Panc1 (cell line): ENCODE measurements around the gene ACO1. TPM values are rescaled to one million over a fixed set of nuclear protein-coding genes. Genes with fewer than 3 reads are reported as not detected.

Experiments used
- ATAC-seq: fragments of 200-7000 bp; cut with Tn5 transposase; 2 replicates; pipeline ENCODE4 v1.9.1; 2020; ENCODE audit warnings: mild to moderate bottlenecking, moderate library complexity
- BruUV-seq: library from RNA; stranded (reverse); fragments of 400-500 nt; replicated peaks from 2 replicates; lab custom pipeline; 2021; lab: Mats Ljungman, UMichigan
- CTCF ChIA-PET: fragments of 300-600 bp; sonication (Branson Sonifier 250); formaldehyde crosslinking; loops from one replicate; lab custom pipeline; 2022; ENCODE audit warnings: antibody characterized with exemption; lab: Charles Lee
- POLR2A ChIA-PET: fragments of 300-600 bp; sonication (Branson Sonifier 250); formaldehyde crosslinking; loops from one replicate; lab custom pipeline; 2022; ENCODE audit warnings: antibody characterized with exemption; lab: Charles Lee
- DNase-seq: peaks from one replicate; pipeline ENCODE4 v3.0.0-alpha.2; 2010; ENCODE audit warnings: low read depth, low spot score
- H3K27ac ChIP-seq: 2 replicates; pipeline ENCODE4 v1.5.1; 2011; ENCODE audit warnings: mild to moderate bottlenecking, low read length, inconsistent platforms
- H3K27me3 ChIP-seq: fragments of 200-500 bp; sonication (Bioruptor generic); 2 replicates; pipeline ENCODE4 v1.6.0; 2014; ENCODE audit warnings: low read length, inconsistent platforms; ENCODE audit not compliant: control insufficient read depth, insufficient read depth
- H3K36me3 ChIP-seq: fragments of 200-500 bp; sonication (Bioruptor generic); 2 replicates; pipeline ENCODE4 v1.5.1; 2014; ENCODE audit warnings: inconsistent platforms, mild to moderate bottlenecking, low read length, moderate library complexity; ENCODE audit not compliant: control insufficient read depth, insufficient read depth
- H3K4me1 ChIP-seq: 2 replicates; pipeline ENCODE4 v1.5.1; 2011; ENCODE audit warnings: inconsistent platforms, mild to moderate bottlenecking, low read length, moderate library complexity; ENCODE audit not compliant: control insufficient read depth, insufficient read depth
- H3K4me3 ChIP-seq, 2 experiments: 2 replicates each; pipeline ENCODE4 v1.5.1; 2011 to 2012; ENCODE audit warnings: low read depth in 2 of 2, low read length in 2 of 2, mild to moderate bottlenecking in 2 of 2, inconsistent platforms in 1 of 2, moderate library complexity in 1 of 2
- H3K9me3 ChIP-seq: fragments of 200-500 bp; sonication (Bioruptor generic); 2 replicates; pipeline ENCODE4 v1.5.1; 2014; ENCODE audit warnings: low read depth, mild to moderate bottlenecking, inconsistent platforms, low read length, moderate library complexity; ENCODE audit not compliant: control insufficient read depth, insufficient read depth
- POLR2AphosphoS5 ChIP-seq: IDR thresholded peaks from 2 replicates; pipeline ENCODE4 v1.6.1; 2012; ENCODE audit warnings: mild to moderate bottlenecking, low read depth, low read length, moderate library complexity
- SIN3A ChIP-seq: IDR thresholded peaks from 2 replicates; pipeline ENCODE4 v1.6.1; 2012; ENCODE audit warnings: low read depth, mild to moderate bottlenecking, low read length, moderate library complexity, borderline replicate concordance; ENCODE audit not compliant: insufficient read depth
- TCF7L2 ChIP-seq: IDR thresholded peaks from 2 replicates; pipeline ENCODE4 v1.6.1; 2011; ENCODE audit warnings: mild to moderate bottlenecking, low read depth, low read length, inconsistent platforms
- in situ Hi-C: cut with HindIII; loops from 2 replicates; pipeline ENCODE4 v1.10.0; 2016; ENCODE audit warnings: low sequenced_read_pairs, low pct_unique_long_range_greater_than_20kb
- intact Hi-C: fragments of 100-400 bp; cut with micrococcal nuclease; formaldehyde crosslinking; loops from one replicate; pipeline ENCODE4 v1.10.0; 2022; ENCODE audit not compliant: unreplicated experiment
- total RNA-seq: library from RNA; stranded (reverse); gene quantifications from one replicate; pipeline ENCODE4 v1.2.1, GENCODE V29; 2021; ENCODE audit not compliant: unreplicated experiment
- TF ChIP-seq, protein P1 (sequence below), 2 experiments: IDR thresholded peaks; 2 replicates each; pipeline ENCODE4 v1.6.1; 2011 to 2012; ENCODE audit warnings: low read depth in 2 of 2, control low read depth in 1 of 2, low read length in 1 of 2, mild to moderate bottlenecking in 1 of 2, moderate library complexity in 1 of 2; ENCODE audit not compliant: insufficient read depth in 1 of 2
- TF ChIP-seq, protein P2 (sequence below): fragments of 450-650 bp; IDR thresholded peaks from 2 replicates; pipeline ENCODE4 v1.5.1; 2017; ENCODE audit warnings: mild to moderate bottlenecking

Gene ACO1
- total RNA-seq, 1 experiment from 2014 or later, result 49.3 TPM

GRCh38 chr9:32455738-32456137, 71.3 kb downstream of the ACO1 start:
- in situ Hi-C loops, result no loop called here
- Histone ChIP-seq H3K27me3 (no peaks in the 10 kb centered on the region), H3K9me3 (no peaks in the 10 kb centered on the region), H3K4me1 (peaks cover 6% of the 10 kb centered on the region), H3K36me3 (peaks cover 11% of the 10 kb centered on the region; the same call in 1 of the 2 replicates), H3K27ac (no peak overlapping the region), H3K4me3 (no peak overlapping the region)
- TF ChIP-seq, protein P1, sequence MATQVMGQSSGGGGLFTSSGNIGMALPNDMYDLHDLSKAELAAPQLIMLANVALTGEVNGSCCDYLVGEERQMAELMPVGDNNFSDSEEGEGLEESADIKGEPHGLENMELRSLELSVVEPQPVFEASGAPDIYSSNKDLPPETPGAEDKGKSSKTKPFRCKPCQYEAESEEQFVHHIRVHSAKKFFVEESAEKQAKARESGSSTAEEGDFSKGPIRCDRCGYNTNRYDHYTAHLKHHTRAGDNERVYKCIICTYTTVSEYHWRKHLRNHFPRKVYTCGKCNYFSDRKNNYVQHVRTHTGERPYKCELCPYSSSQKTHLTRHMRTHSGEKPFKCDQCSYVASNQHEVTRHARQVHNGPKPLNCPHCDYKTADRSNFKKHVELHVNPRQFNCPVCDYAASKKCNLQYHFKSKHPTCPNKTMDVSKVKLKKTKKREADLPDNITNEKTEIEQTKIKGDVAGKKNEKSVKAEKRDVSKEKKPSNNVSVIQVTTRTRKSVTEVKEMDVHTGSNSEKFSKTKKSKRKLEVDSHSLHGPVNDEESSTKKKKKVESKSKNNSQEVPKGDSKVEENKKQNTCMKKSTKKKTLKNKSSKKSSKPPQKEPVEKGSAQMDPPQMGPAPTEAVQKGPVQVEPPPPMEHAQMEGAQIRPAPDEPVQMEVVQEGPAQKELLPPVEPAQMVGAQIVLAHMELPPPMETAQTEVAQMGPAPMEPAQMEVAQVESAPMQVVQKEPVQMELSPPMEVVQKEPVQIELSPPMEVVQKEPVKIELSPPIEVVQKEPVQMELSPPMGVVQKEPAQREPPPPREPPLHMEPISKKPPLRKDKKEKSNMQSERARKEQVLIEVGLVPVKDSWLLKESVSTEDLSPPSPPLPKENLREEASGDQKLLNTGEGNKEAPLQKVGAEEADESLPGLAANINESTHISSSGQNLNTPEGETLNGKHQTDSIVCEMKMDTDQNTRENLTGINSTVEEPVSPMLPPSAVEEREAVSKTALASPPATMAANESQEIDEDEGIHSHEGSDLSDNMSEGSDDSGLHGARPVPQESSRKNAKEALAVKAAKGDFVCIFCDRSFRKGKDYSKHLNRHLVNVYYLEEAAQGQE (IDR thresholded peaks at IDR 0.05; ENCODE audit: insufficient read depth in 1 of 2, low read depth in 2 of 2, low read length in 1 of 2), result no peak
- TF ChIP-seq SIN3A (no peak), POLR2AphosphoS5 (no peak), TCF7L2 (no peak)
- TF ChIP-seq, protein P2, sequence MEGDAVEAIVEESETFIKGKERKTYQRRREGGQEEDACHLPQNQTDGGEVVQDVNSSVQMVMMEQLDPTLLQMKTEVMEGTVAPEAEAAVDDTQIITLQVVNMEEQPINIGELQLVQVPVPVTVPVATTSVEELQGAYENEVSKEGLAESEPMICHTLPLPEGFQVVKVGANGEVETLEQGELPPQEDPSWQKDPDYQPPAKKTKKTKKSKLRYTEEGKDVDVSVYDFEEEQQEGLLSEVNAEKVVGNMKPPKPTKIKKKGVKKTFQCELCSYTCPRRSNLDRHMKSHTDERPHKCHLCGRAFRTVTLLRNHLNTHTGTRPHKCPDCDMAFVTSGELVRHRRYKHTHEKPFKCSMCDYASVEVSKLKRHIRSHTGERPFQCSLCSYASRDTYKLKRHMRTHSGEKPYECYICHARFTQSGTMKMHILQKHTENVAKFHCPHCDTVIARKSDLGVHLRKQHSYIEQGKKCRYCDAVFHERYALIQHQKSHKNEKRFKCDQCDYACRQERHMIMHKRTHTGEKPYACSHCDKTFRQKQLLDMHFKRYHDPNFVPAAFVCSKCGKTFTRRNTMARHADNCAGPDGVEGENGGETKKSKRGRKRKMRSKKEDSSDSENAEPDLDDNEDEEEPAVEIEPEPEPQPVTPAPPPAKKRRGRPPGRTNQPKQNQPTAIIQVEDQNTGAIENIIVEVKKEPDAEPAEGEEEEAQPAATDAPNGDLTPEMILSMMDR, result no peak
- ChIA-PET POLR2A (no interaction called here), CTCF (no interaction called here)
- ATAC-seq, result no peak
- no peak for DNase-seq
- intact Hi-C loops, result no loop called here
- BruUV-seq, result no TSS peak

DNA sequence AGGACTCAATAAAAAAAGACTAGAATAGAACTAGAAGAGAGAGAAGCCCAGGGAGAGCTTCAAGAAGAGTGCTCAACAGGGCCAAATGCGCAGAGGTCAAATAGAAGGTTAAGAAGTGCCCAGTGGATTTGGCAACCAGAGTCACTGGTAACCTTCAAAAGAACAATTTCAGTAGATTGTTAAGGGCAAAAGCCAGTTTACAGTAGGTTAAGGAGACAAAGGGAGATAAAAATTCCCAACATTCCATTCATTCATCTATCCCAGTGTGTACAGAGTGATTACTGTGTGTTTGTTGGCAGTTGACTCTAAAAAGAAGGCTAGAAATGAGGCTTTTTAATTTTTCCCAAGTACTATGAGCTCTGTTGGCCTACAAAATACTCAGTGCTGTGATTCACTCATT, 72.1 kb downstream of the ACO1 start:
- Histone ChIP-seq H3K9me3 (no peaks in the 10 kb centered on the region), H3K4me1 (peaks cover 6% of the 10 kb centered on the region), H3K4me3 (no peak overlapping the region), H3K27me3 (no peaks in the 10 kb centered on the region), H3K27ac (no peak overlapping the region), H3K36me3 (peaks cover 8% of the 10 kb centered on the region; the same call in 1 of the 2 replicates)
- no TSS peak for BruUV-seq
- intact Hi-C loops, result no loop called here
- ATAC-seq (no peak), DNase-seq (no peak)
- in situ Hi-C loops, result no loop called here
- ChIA-PET POLR2A (no interaction called here), CTCF (no interaction called here)
- no peak for TF ChIP-seq POLR2AphosphoS5
- TF ChIP-seq, protein P2, result no peak
- no peak for TF ChIP-seq TCF7L2
- TF ChIP-seq, protein P1 (IDR thresholded peaks at IDR 0.05; ENCODE audit: insufficient read depth in 1 of 2, low read depth in 2 of 2, low read length in 1 of 2), result no peak
- no peak for TF ChIP-seq SIN3A
